GM12873 (cell line): ENCODE results near the gene SECTM1.

Experiments
- TF ChIP-seq, protein P1 (sequence below): IDR thresholded peaks from 2 replicates; pipeline ENCODE4 v1.5.1; 2012; ENCODE audit warnings: low read depth, mild to moderate bottlenecking, moderate library complexity, low read length, control low read depth; ENCODE audit not compliant: insufficient read depth; ENCODE audit errors: missing control alignments

Gene SECTM1

DNA sequence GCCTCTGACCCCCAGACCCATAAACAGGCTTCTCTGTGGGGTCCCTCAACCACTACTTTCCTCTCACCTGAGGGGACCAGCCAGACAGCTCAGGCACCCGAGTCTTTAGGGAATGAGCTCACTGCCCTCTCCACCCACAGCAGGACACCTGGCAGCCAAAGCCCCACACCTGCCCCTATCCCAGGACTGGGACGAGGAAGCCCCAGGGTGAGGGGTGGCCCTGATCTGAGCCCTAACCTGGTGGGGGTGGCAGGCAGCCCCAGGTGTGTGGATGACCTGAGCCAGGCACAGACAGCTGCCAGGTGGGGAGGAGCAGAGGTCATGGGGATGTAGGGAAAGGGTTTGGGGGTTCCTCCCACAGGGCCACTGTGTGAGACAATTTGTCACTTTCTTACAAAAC lies 23.8 kb upstream of the SECTM1 start:
- TF ChIP-seq, protein P1, sequence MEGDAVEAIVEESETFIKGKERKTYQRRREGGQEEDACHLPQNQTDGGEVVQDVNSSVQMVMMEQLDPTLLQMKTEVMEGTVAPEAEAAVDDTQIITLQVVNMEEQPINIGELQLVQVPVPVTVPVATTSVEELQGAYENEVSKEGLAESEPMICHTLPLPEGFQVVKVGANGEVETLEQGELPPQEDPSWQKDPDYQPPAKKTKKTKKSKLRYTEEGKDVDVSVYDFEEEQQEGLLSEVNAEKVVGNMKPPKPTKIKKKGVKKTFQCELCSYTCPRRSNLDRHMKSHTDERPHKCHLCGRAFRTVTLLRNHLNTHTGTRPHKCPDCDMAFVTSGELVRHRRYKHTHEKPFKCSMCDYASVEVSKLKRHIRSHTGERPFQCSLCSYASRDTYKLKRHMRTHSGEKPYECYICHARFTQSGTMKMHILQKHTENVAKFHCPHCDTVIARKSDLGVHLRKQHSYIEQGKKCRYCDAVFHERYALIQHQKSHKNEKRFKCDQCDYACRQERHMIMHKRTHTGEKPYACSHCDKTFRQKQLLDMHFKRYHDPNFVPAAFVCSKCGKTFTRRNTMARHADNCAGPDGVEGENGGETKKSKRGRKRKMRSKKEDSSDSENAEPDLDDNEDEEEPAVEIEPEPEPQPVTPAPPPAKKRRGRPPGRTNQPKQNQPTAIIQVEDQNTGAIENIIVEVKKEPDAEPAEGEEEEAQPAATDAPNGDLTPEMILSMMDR = no peak

DNA sequence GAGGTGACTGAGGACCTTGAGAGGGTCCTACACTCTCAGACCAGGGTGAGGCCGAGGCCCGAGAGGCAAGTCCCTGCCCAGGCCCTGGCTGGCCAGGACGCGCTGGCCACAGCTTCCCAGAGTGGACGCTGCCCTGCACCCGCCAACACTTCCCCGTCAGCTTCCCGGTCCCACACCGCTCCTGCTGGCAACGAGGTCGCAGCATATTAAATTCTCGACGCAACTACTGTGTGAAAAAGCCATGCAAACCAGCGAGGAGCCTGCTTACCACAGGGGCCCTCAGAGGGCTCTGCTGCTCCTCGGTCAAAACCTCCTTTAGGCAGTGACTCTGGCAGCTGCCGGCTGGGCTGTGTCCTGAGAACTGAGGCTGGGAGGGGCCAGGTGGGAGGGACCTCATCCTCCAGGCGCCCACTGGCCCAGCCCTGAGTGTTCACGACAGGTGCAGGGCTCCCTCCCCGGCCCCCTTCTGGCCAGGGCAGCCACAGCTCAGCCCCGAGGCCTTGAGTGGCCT lies 23.3 kb upstream of the SECTM1 start:
- TF ChIP-seq, protein P1 = no peak

DNA sequence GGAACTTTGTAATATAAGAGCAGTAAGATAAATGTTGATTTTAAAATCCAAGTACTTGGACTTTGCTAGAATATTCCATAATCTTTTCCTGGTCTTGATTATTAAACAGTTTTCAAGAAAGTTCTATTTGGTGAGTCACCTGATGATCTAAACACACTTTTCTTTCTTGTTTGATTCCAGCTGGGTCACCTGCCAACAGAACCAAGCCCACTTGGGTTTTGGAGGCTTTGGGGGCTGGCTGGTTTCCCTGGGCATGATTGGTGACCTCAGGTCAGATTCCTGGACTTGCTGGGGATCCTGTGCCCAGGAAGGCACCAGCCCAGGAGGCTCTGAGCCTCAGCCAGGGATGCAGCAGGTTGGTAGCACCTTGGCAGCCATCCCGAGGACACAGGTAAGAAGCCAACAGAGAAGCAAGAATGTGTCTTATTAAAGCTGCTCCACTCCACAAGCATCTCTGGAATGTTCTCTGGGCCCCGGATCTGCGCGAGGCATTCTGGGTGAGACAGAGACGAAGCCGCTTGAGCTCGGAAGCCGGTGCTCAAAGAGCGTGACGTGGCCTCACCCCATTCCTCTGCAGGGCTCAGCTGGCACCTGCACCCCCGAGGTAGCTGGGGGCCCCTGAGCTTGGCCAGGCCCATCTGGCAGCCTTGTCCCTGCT lies 22.3 kb upstream of the SECTM1 start:
- TF ChIP-seq, protein P1 = no peak

GRCh38 chr17:82354804-82355308 lies 21.3 kb upstream of the SECTM1 start:
- TF ChIP-seq, protein P1 = no peak

DNA sequence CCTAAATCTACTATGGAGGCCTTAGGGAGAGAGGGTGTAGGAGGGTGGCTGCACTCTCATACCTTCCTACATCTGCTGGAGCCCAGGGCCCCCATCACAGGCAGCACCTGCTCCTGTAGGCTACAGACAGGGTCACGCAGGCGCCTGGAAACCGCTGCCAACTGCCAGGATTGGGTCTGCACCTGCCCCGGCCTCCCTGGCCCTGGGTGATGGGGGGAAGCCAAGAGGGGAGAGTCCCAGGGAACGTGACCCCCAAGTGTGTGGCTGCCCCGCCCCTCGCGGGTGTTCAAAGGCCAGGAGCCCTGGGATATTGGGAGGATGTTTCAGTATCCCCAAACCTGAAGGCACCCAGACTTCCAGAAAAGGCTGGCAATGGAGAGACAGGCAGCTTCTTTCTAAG lies 19.9 kb upstream of the SECTM1 start:
- TF ChIP-seq, protein P1 = no peak

GRCh38 chr17:82351713-82352488 lies 18.3 kb upstream of the SECTM1 start:
- TF ChIP-seq, protein P1 = peak; percentile 95

DNA sequence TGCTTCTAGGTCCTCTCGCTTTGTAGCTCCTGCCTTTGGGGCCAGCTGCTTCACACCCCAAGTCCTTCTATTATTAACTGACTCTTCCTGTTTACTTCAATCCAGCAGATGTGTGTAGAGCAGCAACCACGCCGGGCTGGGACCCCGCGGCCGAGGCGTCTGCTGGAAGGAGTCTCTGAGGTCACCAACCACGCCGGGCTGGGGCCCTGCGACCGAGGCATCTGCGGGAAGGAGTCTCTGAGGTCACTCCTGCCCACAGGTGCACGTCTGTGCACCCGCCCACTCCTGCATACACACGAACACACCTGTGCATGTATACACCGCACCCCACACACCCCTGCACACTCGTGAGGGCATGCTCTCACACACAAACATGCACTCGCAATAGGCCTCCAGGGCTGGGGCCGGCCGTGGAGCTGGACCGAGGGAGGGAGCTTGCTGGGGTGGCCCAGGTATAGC lies 17.7 kb upstream of the SECTM1 start:
- TF ChIP-seq, protein P1 = no peak
